Mesendoderm (in vitro differentiated cells): ENCODE measurements around the gene SLC10A7.

ENCODE experiments used
- DNase-seq: peaks from one replicate; pipeline ENCODE4 v3.0.0; 2013
- H2AK5ac ChIP-seq: 2 replicates; pipeline ENCODE4 v1.6.1; 2013; ENCODE audit warnings: low read length, inconsistent platforms
- H2BK120ac ChIP-seq: 2 replicates; pipeline ENCODE4 v1.6.1; 2013; ENCODE audit warnings: low read depth, mild to moderate bottlenecking, low read length, moderate library complexity, mixed read lengths
- H2BK15ac ChIP-seq: replicated peaks from 2 replicates; pipeline ENCODE4 v1.6.1; 2013; ENCODE audit warnings: low read depth, mild to moderate bottlenecking, moderate library complexity
- H2BK5ac ChIP-seq: 2 replicates; pipeline ENCODE4 v1.6.1; 2013; ENCODE audit warnings: low read length, inconsistent platforms
- H3K18ac ChIP-seq: 2 replicates; pipeline ENCODE4 v1.6.1; 2013; ENCODE audit warnings: mild to moderate bottlenecking, low read length, mixed read lengths
- H3K23ac ChIP-seq: one replicate; pipeline ENCODE4 v1.6.1; 2013; ENCODE audit warnings: low read length
- H3K27ac ChIP-seq: 2 replicates; pipeline ENCODE4 v1.5.1; 2013; ENCODE audit warnings: low read depth, mild to moderate bottlenecking, inconsistent platforms, low read length, moderate library complexity
- H3K27me3 ChIP-seq: 2 replicates; pipeline ENCODE4 v1.6.1; 2013; ENCODE audit warnings: low read length, control low read depth, mild to moderate bottlenecking, inconsistent platforms; ENCODE audit not compliant: insufficient read depth, poor library complexity
- H3K36me3 ChIP-seq: 2 replicates; pipeline ENCODE4 v1.6.1; 2013; ENCODE audit warnings: low read length, inconsistent platforms; ENCODE audit not compliant: control insufficient read depth, insufficient read depth
- H3K4ac ChIP-seq: one replicate; pipeline ENCODE4 v1.6.1; 2013; ENCODE audit warnings: low read depth, mild to moderate bottlenecking, low read length, moderate library complexity
- H3K4me1 ChIP-seq: 2 replicates; pipeline ENCODE4 v1.6.1; 2013; ENCODE audit warnings: low read depth, low read length, inconsistent platforms; ENCODE audit not compliant: control insufficient read depth
- H3K4me2 ChIP-seq: 2 replicates; pipeline ENCODE4 v1.6.1; 2013; ENCODE audit warnings: low read length
- H3K4me3 ChIP-seq: 2 replicates; pipeline ENCODE4 v1.5.1; 2013; ENCODE audit warnings: mild to moderate bottlenecking, low read length
- H3K56ac ChIP-seq: one replicate; pipeline ENCODE4 v1.6.1; 2013; ENCODE audit warnings: low read length
- H3K79me1 ChIP-seq: 2 replicates; pipeline ENCODE4 v1.6.1; 2013; ENCODE audit warnings: low read length, inconsistent platforms
- H3K79me2 ChIP-seq: 2 replicates; pipeline ENCODE4 v1.6.1; 2013; ENCODE audit warnings: mild to moderate bottlenecking, low read length; ENCODE audit not compliant: control insufficient read depth, insufficient read depth
- H3K9ac ChIP-seq: 2 replicates; pipeline ENCODE4 v1.6.1; 2013; ENCODE audit warnings: low read length, inconsistent platforms
- H4K5ac ChIP-seq: one replicate; pipeline ENCODE4 v1.6.1; 2013; ENCODE audit warnings: low read length
- H4K8ac ChIP-seq: one replicate; pipeline ENCODE4 v1.6.1; 2013; ENCODE audit warnings: low read depth, mild to moderate bottlenecking, control low read depth, low read length, moderate library complexity
- WGBS: extraction: QIAGEN DNeasy Blood & Tissue Kit; methylation state at CpG from one replicate; pipeline ENCODE4 v1.1.7; 2013; ENCODE audit warnings: low lambda C conversion rate, missing lambda C conversion rate; ENCODE audit not compliant: insufficient coverage; ENCODE audit errors: extremely low coverage; 5-methylcytosine and 5-hydroxymethylcytosine counted together

Gene SLC10A7

DNA sequence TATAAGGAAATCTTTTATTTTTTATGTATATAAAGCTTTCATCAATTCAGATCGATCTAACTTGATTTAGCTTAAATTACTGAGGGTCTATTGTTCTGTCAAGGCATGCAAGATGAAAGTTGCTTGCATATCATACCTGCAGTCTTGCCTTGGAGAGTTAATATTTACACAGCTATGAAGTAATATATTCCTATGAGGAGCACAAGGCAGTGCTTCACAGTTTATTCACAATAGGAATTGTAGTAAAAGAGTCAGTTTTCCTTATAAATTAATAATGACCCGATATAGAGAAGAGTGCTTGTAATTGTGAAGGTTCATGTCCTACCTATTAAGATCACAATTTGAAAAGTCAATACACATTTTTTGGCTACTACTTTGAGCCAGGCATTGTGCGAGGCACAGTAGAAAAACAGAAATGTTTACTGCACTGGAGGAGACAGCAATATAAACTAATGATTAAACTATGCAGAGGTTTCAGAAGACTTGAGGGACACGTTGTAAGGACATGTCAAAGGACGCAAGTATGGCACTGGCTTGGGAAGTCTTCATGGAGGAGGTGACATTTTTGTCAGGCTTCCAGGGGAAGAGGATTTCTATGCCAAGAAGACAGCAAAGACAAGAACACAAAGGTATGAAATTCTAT, 268.6 kb downstream of the SLC10A7 start:
- no peak overlapping the region for H3K4me2 ChIP-seq
- no peak overlapping the region for H3K27ac ChIP-seq
- no peak overlapping the region for H3K4ac ChIP-seq
- DNase-seq: no peak
- no peaks in the 10 kb centered on the region for H3K79me1 ChIP-seq
- no peaks in the 10 kb centered on the region for H3K36me3 ChIP-seq
- H3K27me3 ChIP-seq: no peaks in the 10 kb centered on the region
- no peak overlapping the region for H3K56ac ChIP-seq
- no peak overlapping the region for H3K4me3 ChIP-seq
- no peak overlapping the region for H4K5ac ChIP-seq
- no peak overlapping the region for H2AK5ac ChIP-seq
- no CpG with 5 or more reads among the region's 5 CpGs for WGBS
- peaks cover 2% of the 10 kb centered on the region for H3K4me1 ChIP-seq
- no peak overlapping the region for H3K9ac ChIP-seq
- no peak overlapping the region for H3K18ac ChIP-seq
- no peak overlapping the region for H3K23ac ChIP-seq
- no peak overlapping the region for H4K8ac ChIP-seq
- no peak overlapping the region for H2BK120ac ChIP-seq
- no peak overlapping the region for H2BK5ac ChIP-seq
- H2BK15ac ChIP-seq: no peak overlapping the region
- no peaks in the 10 kb centered on the region for H3K79me2 ChIP-seq

DNA sequence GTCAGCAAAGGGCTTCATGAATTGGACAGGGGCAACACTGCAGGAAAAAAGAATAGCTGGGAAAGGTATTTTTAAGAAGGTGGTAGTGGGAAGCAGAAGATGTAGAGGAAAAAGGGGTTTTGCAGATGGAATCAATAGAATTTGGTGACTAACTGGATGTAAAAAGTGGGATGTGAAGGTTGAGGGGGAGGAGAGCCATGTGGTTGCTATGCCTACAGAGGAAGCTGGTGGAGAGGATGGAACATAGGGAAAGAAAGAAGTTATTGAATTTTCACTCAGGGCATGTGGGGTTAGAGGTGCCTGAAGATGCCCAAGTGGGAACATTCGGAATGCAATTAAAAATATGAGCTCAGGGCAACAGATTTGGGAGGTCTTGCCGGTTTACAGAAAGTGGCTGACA, 274.4 kb downstream of the SLC10A7 start:
- no peaks in the 10 kb centered on the region for H3K4me1 ChIP-seq
- H2BK15ac ChIP-seq: no peak overlapping the region
- DNase-seq: no peak
- no CpG with 5 or more reads among the region's 2 CpGs for WGBS
- H3K18ac ChIP-seq: no peak overlapping the region
- no peak overlapping the region for H3K4ac ChIP-seq
- no peak overlapping the region for H3K9ac ChIP-seq
- H4K5ac ChIP-seq: no peak overlapping the region
- H2AK5ac ChIP-seq: no peak overlapping the region
- H3K4me3 ChIP-seq: no peak overlapping the region
- no peaks in the 10 kb centered on the region for H3K79me1 ChIP-seq
- H3K56ac ChIP-seq: no peak overlapping the region
- H3K4me2 ChIP-seq: no peak overlapping the region
- no peaks in the 10 kb centered on the region for H3K27me3 ChIP-seq
- no peaks in the 10 kb centered on the region for H3K36me3 ChIP-seq
- no peak overlapping the region for H4K8ac ChIP-seq
- H2BK5ac ChIP-seq: no peak overlapping the region
- no peak overlapping the region for H3K27ac ChIP-seq
- no peak overlapping the region for H2BK120ac ChIP-seq
- H3K23ac ChIP-seq: no peak overlapping the region
- no peaks in the 10 kb centered on the region for H3K79me2 ChIP-seq

DNA sequence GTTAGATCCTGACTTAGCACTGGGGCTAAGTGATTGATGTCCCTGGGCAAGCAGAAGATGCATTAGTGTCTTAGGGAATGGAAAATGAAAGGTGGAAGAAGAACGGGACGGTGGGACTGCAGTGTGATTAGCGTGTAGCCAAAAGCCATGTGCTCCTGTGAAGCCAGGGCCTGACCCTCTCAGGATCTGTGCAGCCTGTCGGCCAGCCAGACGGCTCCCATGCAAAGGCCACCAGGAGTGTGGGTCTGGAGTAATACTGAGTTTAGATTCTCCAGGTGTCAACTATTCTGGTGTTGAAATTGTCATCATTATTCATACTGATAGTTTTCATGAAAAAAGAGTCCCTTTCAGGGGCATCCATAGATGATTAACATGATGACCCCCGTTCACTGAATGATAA, 275.4 kb downstream of the SLC10A7 start:
- Histone ChIP-seq H3K18ac (no peak overlapping the region), H3K4ac (no peak overlapping the region), H2BK5ac (no peak overlapping the region), H2AK5ac (no peak overlapping the region), H4K8ac (no peak overlapping the region), H3K27ac (no peak overlapping the region), H3K9ac (no peak overlapping the region), H3K4me3 (no peak overlapping the region), H2BK15ac (no peak overlapping the region), H3K56ac (no peak overlapping the region), H3K27me3 (no peaks in the 10 kb centered on the region), H3K79me2 (no peaks in the 10 kb centered on the region), H3K79me1 (no peaks in the 10 kb centered on the region), H2BK120ac (no peak overlapping the region), H3K36me3 (no peaks in the 10 kb centered on the region), H3K4me1 (no peaks in the 10 kb centered on the region), H3K4me2 (no peak overlapping the region), H4K5ac (no peak overlapping the region), H3K23ac (no peak overlapping the region)
- no peak for DNase-seq
- no CpG with 5 or more reads among the region's 6 CpGs for WGBS

DNA sequence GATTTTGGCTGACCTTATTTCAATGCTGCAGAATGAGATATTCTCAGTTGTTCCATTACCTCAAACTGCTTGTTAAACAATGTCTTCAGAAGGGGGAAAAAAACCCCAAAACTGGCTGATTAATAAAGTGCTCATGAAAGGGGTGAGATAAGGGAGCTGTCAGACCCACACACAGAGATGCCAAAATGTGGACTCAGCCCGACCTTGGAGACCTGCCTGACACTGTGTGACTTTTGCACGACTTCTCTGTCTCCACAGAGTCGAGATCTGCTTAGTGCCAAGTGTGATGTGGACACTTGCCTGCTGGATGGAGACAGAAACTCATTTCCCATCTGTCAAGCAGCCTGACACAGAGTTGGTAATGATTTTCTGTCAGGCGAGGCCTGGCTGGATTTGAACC, 275.9 kb downstream of the SLC10A7 start:
- Histone ChIP-seq H4K8ac (no peak overlapping the region), H3K27me3 (no peaks in the 10 kb centered on the region), H2AK5ac (no peak overlapping the region), H3K9ac (no peak overlapping the region), H3K27ac (no peak overlapping the region), H3K79me1 (no peaks in the 10 kb centered on the region), H2BK5ac (no peak overlapping the region), H2BK120ac (no peak overlapping the region), H3K23ac (no peak overlapping the region), H3K36me3 (no peaks in the 10 kb centered on the region), H3K79me2 (no peaks in the 10 kb centered on the region), H3K4me2 (no peak overlapping the region), H4K5ac (no peak overlapping the region), H3K4me1 (no peaks in the 10 kb centered on the region), H3K4me3 (no peak overlapping the region), H3K56ac (no peak overlapping the region), H3K4ac (no peak overlapping the region), H2BK15ac (no peak overlapping the region), H3K18ac (no peak overlapping the region)
- WGBS: no CpG with 5 or more reads among the region's 4 CpGs
- DNase-seq: no peak

DNA sequence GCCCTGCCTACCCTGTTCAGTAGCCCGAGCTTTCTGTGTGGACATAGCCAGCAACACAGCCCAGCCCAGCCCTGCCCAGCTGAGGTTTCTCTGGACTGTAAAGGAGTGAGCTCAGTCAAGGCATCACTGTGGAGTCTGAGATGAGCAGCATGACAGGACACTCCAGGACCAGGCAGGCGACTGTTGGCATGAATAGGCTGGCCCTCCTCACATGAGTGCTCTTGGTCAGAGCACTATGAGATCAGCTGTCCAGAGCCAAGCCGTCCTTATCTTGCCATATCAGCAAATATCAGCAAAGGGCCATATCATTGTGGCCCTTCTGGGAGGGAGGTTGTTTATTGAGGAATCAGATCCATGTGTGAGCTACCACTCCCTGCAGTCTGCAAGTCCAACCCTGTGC, 276.5 kb downstream of the SLC10A7 start:
- Histone ChIP-seq H3K4me1 (no peaks in the 10 kb centered on the region), H2BK120ac (no peak overlapping the region), H3K27me3 (no peaks in the 10 kb centered on the region), H2AK5ac (no peak overlapping the region), H3K18ac (no peak overlapping the region), H3K4me3 (no peak overlapping the region), H2BK5ac (no peak overlapping the region), H3K27ac (no peak overlapping the region), H3K4ac (no peak overlapping the region), H3K4me2 (no peak overlapping the region), H3K9ac (no peak overlapping the region), H4K5ac (no peak overlapping the region), H3K56ac (no peak overlapping the region), H4K8ac (no peak overlapping the region), H3K79me1 (no peaks in the 10 kb centered on the region), H3K23ac (no peak overlapping the region), H2BK15ac (no peak overlapping the region), H3K79me2 (no peaks in the 10 kb centered on the region), H3K36me3 (no peaks in the 10 kb centered on the region)
- DNase-seq: no peak
- WGBS: no CpG with 5 or more reads among the region's 3 CpGs

DNA sequence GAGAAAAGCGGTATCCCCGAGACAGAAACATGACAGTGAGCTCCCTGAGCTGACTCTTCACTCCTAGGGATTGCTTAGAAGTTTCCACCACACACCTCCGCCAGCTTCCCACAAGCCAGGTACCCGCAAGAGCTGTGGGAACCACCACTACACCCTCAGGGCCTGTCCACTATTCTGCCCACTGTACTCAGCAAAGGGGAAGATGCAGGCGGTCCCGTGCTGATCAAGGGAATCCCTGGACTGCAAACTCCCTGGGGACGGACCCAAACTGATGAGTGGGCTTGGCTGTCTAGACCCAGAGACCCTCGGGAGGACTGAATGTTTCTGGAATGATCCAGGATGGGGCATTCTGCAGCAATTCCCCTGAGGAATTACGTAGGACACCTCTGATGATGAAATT, 277.2 kb downstream of the SLC10A7 start:
- no peak overlapping the region for H2BK5ac ChIP-seq
- H3K27me3 ChIP-seq: no peaks in the 10 kb centered on the region
- no peaks in the 10 kb centered on the region for H3K36me3 ChIP-seq
- H3K4me3 ChIP-seq: no peak overlapping the region
- H4K5ac ChIP-seq: no peak overlapping the region
- no peak overlapping the region for H3K4me2 ChIP-seq
- no peak for DNase-seq
- WGBS: no CpG with 5 or more reads among the region's 9 CpGs
- H3K4ac ChIP-seq: no peak overlapping the region
- H3K18ac ChIP-seq: no peak overlapping the region
- H2BK15ac ChIP-seq: no peak overlapping the region
- no peaks in the 10 kb centered on the region for H3K4me1 ChIP-seq
- no peak overlapping the region for H4K8ac ChIP-seq
- H3K56ac ChIP-seq: no peak overlapping the region
- no peak overlapping the region for H2BK120ac ChIP-seq
- H2AK5ac ChIP-seq: no peak overlapping the region
- H3K23ac ChIP-seq: no peak overlapping the region
- no peaks in the 10 kb centered on the region for H3K79me1 ChIP-seq
- no peaks in the 10 kb centered on the region for H3K79me2 ChIP-seq
- H3K27ac ChIP-seq: no peak overlapping the region
- no peak overlapping the region for H3K9ac ChIP-seq
